HG03025 (cell line): Measurements from ENCODE around the gene RAP2B.
A peak's percentile ranks its signal among the peaks of the same experiment; 100 is the strongest.

Experiments used
- ATAC-seq: cut with Tn5 transposase; IDR thresholded peaks from one replicate; pipeline ENCODE4 v1.9.1; 2021; ENCODE audit warnings: mild to moderate bottlenecking, moderate library complexity; ENCODE audit not compliant: unreplicated experiment, low FRiP score

RAP2B gene

DNA sequence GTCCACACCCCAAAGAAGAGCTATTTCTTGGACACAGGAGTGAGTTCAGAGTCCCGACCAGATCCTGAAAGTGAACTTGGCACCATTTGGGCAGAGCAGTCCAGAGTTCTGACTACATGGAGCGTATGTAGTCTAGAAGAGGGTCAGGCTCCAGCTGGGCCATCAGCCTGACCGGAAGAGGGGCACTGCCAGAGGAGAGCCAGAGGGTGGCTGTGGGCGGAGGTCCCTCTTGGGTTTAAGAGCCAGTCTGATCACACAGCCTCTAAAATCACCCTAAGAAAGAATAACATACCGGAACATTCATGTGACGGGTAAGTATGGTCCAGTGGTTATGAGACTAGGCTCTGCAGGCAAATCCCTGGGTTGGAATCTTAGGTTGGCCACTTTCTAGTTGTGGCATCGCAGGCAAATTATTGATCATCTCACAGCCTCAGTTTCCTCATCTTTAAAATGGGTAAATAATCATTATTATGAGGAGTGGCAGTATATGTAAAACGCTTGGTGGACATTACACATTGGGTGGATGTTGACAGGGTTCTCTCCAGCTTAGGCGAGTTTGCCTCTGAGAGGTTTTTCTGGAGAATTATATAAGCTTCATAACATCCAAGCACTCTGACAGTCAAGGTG, 2.1 kb upstream of the RAP2B start:
- ATAC-seq, result no peak

- peak; percentile 19 for ATAC-seq
These were observed 1.4 kb upstream of the RAP2B start for GRCh38 chr3:153160451-153161137.

- ATAC-seq, result peak; percentile 84
These were observed 800 bp upstream of the RAP2B start for GRCh38 chr3:153161138-153161713.

GRCh38 chr3:153162513-153163392, 727 bp downstream of the RAP2B start:
- ATAC-seq, result peak; percentile 8

DNA sequence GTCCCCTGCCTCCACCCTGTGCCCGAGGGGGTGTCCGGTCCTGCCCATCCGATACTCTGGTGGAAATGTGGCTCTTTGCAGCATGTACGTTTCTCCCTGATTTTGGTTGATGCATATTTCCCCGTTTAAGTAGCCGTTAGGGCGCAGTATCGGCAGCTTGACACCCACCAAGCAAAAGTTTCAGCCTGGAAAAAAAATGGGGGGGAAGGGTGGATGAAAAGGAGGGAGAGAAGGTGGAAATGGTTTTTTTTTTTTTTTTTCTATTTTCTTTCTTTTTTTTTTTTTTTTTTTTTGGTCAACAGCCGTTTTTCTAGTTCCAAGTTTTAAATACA, 1.3 kb downstream of the RAP2B start:
- ATAC-seq, result no peak

GRCh38 chr3:153163756-153164550, 1.9 kb downstream of the RAP2B start:
- ATAC-seq, result no peak

- no peak for ATAC-seq
These were observed 3.2 kb downstream of the RAP2B start for GRCh38 chr3:153165261-153165681.

DNA sequence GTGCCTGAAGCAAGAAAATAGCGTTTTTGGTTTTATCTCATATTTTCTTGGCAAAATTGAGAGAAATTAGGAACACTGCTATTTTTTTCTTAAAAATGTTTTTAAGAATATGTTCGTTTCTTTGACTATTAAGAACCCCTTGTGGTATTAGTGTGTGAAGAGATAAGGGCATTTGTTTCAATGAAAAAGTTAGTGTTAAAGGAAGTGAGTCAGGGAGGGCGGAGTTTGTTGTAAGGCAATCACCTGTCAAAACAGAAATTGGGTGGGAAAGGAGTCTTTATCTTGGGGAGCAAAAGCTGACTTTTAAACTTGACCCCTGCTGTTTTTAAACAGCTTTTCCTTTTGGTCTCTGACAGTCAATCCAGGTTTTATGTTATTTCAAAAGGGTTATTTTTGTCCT, 4.2 kb downstream of the RAP2B start:
- no peak for ATAC-seq

GRCh38 chr3:153166796-153167195, 4.8 kb downstream of the RAP2B start:
- no peak for ATAC-seq

DNA sequence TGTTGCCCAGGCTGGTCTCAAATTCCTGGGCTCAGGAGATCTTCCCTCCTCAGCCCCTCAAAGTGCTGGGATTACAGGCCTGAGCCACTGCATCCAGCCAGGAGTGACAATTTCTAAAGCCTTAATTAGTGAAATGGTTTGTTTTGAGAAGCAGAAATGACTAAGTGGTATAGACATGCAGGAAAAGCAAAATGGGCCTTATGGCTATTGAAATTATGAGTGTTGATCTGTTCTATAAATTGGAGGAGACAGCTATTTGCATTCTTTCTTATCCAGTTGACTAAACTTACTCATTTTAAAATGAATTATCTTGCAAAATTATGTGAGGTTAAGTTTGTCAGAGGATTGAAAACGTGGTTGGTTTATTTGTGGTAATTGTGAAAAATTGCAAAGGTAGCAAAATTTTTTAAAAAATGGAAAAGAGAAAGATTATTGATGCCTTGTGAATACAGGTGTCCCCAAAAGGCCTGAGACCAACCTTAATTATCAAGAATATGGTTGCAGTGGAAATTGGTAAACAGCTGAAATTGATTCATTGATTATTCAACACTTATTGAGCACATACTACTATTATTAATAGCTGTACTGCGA, 7.9 kb downstream of the RAP2B start:
- no peak for ATAC-seq

DNA sequence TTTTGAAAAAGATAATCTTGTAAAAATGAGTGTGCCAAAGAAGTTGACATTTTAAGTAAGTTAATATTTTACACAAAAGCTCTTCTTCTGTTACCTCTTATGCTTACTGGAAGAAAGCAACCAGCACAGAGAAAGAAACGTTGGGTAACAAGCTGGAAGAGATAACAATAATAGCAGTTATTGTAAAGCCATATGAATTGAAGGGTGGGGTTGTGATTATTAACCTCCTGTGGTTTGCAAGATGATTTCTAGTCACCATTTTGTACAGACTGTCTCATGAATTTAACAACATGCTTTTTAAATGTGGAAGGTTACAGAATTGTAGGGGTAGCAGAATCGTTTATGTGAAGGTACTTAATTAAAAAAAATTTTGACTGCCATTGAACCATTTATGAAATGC, 9.2 kb downstream of the RAP2B start:
- no peak for ATAC-seq

- ATAC-seq, result no peak
These were observed 9.9 kb downstream of the RAP2B start for GRCh38 chr3:153171918-153172317.

DNA sequence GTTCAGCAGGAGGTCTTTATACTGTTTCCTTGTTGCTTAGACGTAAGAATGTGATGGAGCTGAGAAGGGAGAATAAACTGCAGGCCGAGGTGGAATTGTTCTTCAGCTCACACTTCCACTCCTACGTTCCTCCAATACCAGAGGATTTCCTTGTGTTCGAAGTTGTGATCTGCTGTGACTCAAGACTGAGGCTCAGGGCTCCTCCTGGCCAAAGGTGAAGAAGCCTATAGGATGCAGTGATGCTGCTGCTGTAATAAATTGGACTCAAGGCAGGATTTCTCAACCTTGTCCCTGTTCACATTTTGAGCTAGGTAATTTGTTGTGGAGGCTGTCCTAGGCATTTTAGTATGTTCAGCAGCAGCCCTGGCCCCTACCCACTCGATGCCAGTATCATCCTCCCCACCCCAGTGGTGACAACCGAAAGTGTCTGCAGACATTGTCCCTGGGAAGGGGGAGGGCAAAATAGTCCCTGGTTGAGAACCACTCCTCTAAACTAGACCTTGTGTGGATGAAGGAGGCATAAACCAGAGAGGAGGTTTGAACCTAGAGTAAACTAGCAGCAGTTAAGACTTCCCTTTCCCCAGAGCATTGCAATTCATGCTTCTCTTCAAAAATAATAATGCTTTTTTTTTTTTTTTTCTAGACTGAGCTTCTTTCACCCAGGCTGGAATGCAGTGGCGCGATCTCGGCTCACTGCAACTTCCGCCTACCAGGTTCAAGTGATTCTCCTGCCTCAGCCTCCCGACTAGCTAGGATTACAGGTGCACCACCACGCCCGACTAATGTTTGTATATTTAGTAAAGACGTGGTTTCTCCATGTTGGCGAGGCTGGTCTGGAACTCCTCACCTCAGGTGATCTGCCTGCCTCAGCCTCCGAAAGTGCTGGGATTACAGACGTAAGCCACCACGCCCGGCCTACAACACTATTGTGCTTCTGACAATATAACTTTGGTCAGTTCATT, 11.1 kb downstream of the RAP2B start:
- ATAC-seq, result no peak

DNA sequence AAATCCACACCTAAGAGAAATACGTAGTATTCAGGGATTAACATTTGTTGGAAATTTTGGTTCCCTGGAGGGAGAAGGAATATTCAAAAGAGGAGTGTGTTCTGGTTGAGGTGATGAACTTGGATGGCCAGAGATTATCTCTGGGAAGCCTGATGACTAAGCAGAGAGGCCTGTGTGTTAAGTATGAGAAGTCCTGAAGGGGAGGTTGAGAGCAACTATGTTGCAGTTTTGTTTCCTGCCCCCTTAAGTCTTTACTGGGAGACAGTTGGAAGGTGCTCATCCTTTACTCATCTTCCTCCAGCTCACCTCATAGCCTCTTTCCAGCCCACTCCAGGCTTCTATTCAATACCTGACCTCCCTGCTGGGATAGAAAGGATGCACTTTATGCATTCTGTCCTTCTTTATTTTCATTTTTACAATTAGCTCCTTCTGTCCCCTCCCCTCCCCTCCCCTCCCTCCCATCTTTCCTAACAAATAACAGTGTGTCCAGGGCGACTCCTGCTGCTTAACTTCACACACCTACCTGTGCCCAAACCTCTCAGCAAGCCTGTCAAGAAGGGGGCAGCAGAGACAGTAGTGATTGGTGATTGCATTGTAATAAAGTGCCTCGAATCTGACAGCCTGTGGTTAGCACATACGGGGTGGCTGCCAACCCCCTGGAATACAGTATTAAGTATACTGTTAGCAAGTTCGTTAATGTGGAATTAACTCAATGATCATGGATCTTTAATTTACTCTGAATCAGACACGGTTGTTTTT, 11.9 kb downstream of the RAP2B start:
- ATAC-seq, result no peak

DNA sequence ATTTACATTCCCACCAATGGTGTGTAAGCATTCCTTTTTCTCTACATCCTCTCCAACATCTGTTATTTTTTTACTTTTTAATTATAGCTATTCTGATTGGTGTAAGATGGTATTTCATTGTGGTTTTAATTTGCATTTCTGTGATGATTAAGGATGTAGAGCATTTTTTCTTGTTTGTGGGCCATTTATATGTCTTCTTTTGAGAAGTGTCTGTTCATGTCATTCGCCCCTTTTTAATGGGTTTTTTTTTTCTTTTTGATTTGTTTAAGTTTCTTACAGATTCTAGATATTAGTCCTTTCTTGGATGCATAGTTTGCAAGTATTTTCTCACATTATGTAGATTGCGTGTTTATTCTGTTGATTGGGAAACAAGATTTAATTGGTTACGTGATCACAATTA, 14.2 kb downstream of the RAP2B start:
- no peak for ATAC-seq

GRCh38 chr3:153180860-153181372, 18.9 kb downstream of the RAP2B start:
- no peak for ATAC-seq

DNA sequence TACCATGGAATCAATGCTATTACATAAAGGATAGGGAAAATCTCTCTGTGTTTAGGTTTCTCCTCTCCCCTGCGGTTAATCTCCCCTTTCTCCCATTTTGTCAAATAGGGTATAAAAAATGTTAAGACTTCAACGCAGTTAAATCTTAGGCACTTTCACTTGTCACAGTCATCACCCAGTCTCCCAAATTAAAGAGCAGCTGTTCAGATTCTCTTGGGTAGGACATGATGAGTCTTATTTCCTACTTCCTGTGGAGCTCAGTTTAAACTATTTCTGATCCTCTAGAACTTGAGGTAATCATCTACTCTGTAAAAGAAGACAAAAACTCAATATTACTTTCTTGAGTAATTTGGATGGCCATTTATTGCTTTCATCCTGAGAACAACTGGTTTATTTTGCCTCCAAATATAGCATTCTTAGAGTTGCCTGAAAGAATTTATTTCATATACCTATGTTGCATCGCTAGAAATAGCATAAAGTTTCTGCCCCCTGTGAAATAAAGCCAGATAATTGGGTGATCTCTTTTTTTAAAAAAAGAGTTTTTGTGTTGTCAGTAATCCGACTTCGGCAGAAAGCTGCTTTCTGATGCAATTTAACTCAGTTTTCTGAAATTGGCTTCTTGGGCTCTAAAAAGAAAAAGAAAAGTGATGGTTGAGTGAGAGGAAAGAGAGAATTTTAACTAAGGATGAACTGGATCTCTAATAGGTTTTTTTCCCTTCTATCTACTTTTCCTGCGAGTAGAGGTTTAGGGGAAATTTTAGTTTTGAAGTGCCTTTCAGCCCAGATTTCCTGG, 20.7 kb downstream of the RAP2B start:
- no peak for ATAC-seq
